ENCODE results near the gene ZNG1C.
"Not testable (repeated sequence)": the region's sequence is repeated elsewhere in the genome, so short reads cannot be mapped to it uniquely, and the experiment has no call there.

DNA sequence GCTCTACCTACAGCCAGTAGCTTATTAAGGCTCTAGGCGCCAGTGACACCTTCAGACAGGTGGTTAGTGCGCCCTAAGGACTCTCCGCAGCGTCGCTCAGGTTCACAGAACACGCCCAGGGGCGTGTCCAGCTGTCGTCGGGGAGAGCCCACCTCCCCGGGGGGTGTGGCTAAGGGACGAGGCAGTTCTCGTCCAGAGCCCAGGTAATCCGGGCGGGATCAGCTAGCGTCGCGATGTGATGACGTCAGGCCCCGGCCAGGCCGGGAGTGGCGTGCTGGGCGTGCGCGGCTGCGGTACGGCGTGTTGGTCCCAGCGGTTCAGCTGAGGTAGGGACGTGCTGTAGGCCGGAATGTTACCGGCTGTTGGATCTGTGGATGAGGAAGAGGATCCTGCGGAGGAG is at the start of gene ZNG1C:
- TF ChIP-seq, protein P1, sequence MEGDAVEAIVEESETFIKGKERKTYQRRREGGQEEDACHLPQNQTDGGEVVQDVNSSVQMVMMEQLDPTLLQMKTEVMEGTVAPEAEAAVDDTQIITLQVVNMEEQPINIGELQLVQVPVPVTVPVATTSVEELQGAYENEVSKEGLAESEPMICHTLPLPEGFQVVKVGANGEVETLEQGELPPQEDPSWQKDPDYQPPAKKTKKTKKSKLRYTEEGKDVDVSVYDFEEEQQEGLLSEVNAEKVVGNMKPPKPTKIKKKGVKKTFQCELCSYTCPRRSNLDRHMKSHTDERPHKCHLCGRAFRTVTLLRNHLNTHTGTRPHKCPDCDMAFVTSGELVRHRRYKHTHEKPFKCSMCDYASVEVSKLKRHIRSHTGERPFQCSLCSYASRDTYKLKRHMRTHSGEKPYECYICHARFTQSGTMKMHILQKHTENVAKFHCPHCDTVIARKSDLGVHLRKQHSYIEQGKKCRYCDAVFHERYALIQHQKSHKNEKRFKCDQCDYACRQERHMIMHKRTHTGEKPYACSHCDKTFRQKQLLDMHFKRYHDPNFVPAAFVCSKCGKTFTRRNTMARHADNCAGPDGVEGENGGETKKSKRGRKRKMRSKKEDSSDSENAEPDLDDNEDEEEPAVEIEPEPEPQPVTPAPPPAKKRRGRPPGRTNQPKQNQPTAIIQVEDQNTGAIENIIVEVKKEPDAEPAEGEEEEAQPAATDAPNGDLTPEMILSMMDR (IDR thresholded peaks at IDR 0.05; ENCODE audit: insufficient read depth, low read length) = not testable (repeated sequence)
- TF ChIP-seq, protein P2, sequence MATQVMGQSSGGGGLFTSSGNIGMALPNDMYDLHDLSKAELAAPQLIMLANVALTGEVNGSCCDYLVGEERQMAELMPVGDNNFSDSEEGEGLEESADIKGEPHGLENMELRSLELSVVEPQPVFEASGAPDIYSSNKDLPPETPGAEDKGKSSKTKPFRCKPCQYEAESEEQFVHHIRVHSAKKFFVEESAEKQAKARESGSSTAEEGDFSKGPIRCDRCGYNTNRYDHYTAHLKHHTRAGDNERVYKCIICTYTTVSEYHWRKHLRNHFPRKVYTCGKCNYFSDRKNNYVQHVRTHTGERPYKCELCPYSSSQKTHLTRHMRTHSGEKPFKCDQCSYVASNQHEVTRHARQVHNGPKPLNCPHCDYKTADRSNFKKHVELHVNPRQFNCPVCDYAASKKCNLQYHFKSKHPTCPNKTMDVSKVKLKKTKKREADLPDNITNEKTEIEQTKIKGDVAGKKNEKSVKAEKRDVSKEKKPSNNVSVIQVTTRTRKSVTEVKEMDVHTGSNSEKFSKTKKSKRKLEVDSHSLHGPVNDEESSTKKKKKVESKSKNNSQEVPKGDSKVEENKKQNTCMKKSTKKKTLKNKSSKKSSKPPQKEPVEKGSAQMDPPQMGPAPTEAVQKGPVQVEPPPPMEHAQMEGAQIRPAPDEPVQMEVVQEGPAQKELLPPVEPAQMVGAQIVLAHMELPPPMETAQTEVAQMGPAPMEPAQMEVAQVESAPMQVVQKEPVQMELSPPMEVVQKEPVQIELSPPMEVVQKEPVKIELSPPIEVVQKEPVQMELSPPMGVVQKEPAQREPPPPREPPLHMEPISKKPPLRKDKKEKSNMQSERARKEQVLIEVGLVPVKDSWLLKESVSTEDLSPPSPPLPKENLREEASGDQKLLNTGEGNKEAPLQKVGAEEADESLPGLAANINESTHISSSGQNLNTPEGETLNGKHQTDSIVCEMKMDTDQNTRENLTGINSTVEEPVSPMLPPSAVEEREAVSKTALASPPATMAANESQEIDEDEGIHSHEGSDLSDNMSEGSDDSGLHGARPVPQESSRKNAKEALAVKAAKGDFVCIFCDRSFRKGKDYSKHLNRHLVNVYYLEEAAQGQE (IDR thresholded peaks at IDR 0.05; ENCODE audit: insufficient replicate concordance, low read depth) = not testable (repeated sequence)
- not testable (repeated sequence) for TF ChIP-seq POLR2AphosphoS5 (IDR thresholded peaks at IDR 0.05; ENCODE audit: low read depth)

Data from HL-60 (cell line).